Heart left ventricle (tissue), 16 donors: ENCODE data around the gene MRRF. TPM values are rescaled to one million over a fixed set of nuclear protein-coding genes. Genes with fewer than 3 reads are reported as not detected.

Experiments used
- ATAC-seq, 4 donors: fragments of 200-7000 bp; cut with Tn5 transposase; one replicate each; pipeline ENCODE4 v1.9.1; 2020 to 2022; ENCODE audit warnings: moderate library complexity in 4 of 4, mild to moderate bottlenecking in 3 of 4, moderate number of reproducible peaks in 1 of 4
- DNase-seq, 5 donors: peaks; one replicate each; pipeline ENCODE4 v3.0.0-alpha.2; 2020
- H3K27ac ChIP-seq, 12 donors: fragments of 200-600 bp; sonication (generic) in 4 of 12; one replicate each; pipeline versions ENCODE4 v1.5.0 to v1.8.0; 2016 to 2022; ENCODE audit warnings: mild to moderate bottlenecking in 2 of 12
- H3K27me3 ChIP-seq, 9 donors: fragments of 200-600 bp; sonication (generic) in 2 of 9; one replicate each; pipeline versions ENCODE4 v1.5.1 to v1.8.0; 2016 to 2022; ENCODE audit warnings: mild to moderate bottlenecking in 3 of 9
- H3K36me3 ChIP-seq, 9 donors: fragments of 200-600 bp; sonication (generic) in 2 of 9; one replicate each; pipeline versions ENCODE4 v1.5.0 to v1.8.0; 2018 to 2022; ENCODE audit warnings: mild to moderate bottlenecking in 2 of 9
- H3K4me1 ChIP-seq, 12 donors: fragments of 200-600 bp; sonication (generic) in 4 of 12; one replicate each; pipeline versions ENCODE4 v1.5.0 to v1.8.0; 2016 to 2022; ENCODE audit warnings: mild to moderate bottlenecking in 3 of 12
- H3K4me3 ChIP-seq, 12 donors: fragments of 200-600 bp; sonication (generic) in 4 of 12; one replicate each; pipeline versions ENCODE4 v1.5.0 to v1.8.0; 2017 to 2022; ENCODE audit warnings: mild to moderate bottlenecking in 9 of 12, moderate library complexity in 4 of 12
- H3K9me3 ChIP-seq, 12 donors: fragments of 200-600 bp; sonication (generic) in 4 of 12; one replicate each; pipeline versions ENCODE4 v1.5.0 to v1.8.0; 2016 to 2022; ENCODE audit warnings: mild to moderate bottlenecking in 1 of 12
- POLR2A ChIP-seq, 2 donors: fragments of 450-650 bp; IDR thresholded peaks; one replicate each; pipeline ENCODE4 v1.6.1; 2017; ENCODE audit warnings: antibody characterized with exemption in 2 of 2, mild to moderate bottlenecking in 2 of 2, moderate library complexity in 2 of 2
- WGBS, 4 donors: extraction: QIAGEN DNeasy Blood & Tissue Kit in 2 of 4; methylation state at CpG; one replicate each; pipeline versions ENCODE4 v1.1.5 to v1.1.7; 2013 to 2018; 5-methylcytosine and 5-hydroxymethylcytosine counted together
- intact Hi-C, 10 donors: fragments of 100-400 bp; cut with DNase I; formaldehyde crosslinking; loops; one replicate each; pipeline versions ENCODE4 v1.11.1 to v1.14.2; 2022
- polyA plus RNA-seq, 2 donors: library from polyadenylated mRNA; stranded (reverse); fragments of 200-250 nt; gene quantifications; one replicate each; pipeline ENCODE4 v1.2.3, GENCODE V29; 2013
- total RNA-seq, 9 donors: library from RNA; depleted of rRNA in 2 of 9; stranded (reverse); fragments of >200 nt in 2 of 9; fragmentation: NEBNext Ultra II Directional in 3 of 9; extraction: Animal tissue kit (Norgen Biotek cat#: 25700) in 3 of 9; gene quantifications; one replicate each; pipeline versions ENCODE4 v1.1.0 to v1.2.4, GENCODE V29; 2016 to 2023
- TF ChIP-seq, protein P1 (sequence below), 12 donors: fragments of 200-600 bp; sonication (generic) in 4 of 12; IDR thresholded peaks; one replicate each; pipeline versions ENCODE4 v1.5.0 to v1.8.0; 2018 to 2022; ENCODE audit warnings: antibody characterized with exemption in 12 of 12, mild to moderate bottlenecking in 5 of 12
- donor health status: ischemic (EF 13 %, LVEDD 7.1; RV severe dilation, severe dysfunction).
- donor health status: healthy with polysubstance abuse.
- donor health status: DM: no; HTN: yes; CAD: no.
- donor health status: DM: no; HTN: no; CAD: no.
- donor health status: ischemic (EF 25% LVEDD 6.9; RV normal size, moderate dysfunction).
- donor health status: ischemic (EF 25% LVEDD 5.7; RV mildly dilated, moderate dysfunction).
- donor health status: healthy.
- donor health status: DM: yes; HTN: yes; CAD: no.
- donor health status: ischemic (EF 35%, LVEDD 5.7; RV mildly dilated, moderate dysfunction).
- donor health status: nonischemic (EF 11% LVEDD 7.7; RV severe dilation, severe dysfunction).
- donor health status: DM: yes; HTN: yes; CAD: no.
- donor health status: PGD.
- donor health status: ischemic (EF 29% LVEDD 5.4; RV normal size, mild dysfunction).
- donor health status: nonischemic (EF 23%, LVEDD 6.1; RV moderate dilation, normal function).

The MRRF gene
- total and polyA plus RNA-seq, 11 donors, result 27.0 to 48.1 (median 36.0) TPM

DNA sequence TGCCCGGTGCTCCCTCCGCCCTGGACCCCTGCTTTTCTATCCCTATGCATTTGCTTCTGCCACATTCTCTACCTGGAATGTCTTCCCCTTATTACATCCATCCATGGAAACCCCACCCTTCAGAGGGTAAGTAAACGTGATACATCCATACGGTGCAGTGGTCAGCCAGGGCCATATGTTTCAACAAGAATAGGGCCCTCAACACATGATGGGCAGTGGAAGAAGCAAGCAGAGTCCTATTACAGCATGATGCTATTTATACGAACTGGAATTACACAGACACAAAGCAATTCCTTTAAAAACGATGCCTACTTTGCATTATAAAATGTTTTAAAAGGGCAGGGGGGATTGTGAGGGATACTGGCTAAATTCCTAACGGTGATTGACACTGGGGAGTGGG is 68.0 kb downstream of the MRRF start:
- H3K4me3 ChIP-seq, result no peak overlapping the region
- DNase-seq, result no peak
- H3K9me3 ChIP-seq, result no peaks in the 10 kb centered on the region
- intact Hi-C loops, result loop anchor here in 1 of 10 donors (10.0 kb wide), 1 partner anchor 62 kb away; no protein-coding TSS in a partner anchor
- ATAC-seq, result no peak
- TF ChIP-seq, protein P1, sequence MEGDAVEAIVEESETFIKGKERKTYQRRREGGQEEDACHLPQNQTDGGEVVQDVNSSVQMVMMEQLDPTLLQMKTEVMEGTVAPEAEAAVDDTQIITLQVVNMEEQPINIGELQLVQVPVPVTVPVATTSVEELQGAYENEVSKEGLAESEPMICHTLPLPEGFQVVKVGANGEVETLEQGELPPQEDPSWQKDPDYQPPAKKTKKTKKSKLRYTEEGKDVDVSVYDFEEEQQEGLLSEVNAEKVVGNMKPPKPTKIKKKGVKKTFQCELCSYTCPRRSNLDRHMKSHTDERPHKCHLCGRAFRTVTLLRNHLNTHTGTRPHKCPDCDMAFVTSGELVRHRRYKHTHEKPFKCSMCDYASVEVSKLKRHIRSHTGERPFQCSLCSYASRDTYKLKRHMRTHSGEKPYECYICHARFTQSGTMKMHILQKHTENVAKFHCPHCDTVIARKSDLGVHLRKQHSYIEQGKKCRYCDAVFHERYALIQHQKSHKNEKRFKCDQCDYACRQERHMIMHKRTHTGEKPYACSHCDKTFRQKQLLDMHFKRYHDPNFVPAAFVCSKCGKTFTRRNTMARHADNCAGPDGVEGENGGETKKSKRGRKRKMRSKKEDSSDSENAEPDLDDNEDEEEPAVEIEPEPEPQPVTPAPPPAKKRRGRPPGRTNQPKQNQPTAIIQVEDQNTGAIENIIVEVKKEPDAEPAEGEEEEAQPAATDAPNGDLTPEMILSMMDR (IDR thresholded peaks at IDR 0.05), result no peak
- TF ChIP-seq POLR2A (IDR thresholded peaks at IDR 0.05), result no peak
- 63 to 75% (median 66%) methylated on average over 7 of the region's 7 CpGs for WGBS, 4 donors
- peaks cover 0 to 13% (median 3%) of the 10 kb centered on the region in 9 donors for H3K36me3 ChIP-seq
- H3K4me1 ChIP-seq, result peaks cover 0 to 26% (median 14%) of the 10 kb centered on the region in 12 donors
- H3K27ac ChIP-seq, result no peak overlapping the region
- no peaks in the 10 kb centered on the region for H3K27me3 ChIP-seq

DNA sequence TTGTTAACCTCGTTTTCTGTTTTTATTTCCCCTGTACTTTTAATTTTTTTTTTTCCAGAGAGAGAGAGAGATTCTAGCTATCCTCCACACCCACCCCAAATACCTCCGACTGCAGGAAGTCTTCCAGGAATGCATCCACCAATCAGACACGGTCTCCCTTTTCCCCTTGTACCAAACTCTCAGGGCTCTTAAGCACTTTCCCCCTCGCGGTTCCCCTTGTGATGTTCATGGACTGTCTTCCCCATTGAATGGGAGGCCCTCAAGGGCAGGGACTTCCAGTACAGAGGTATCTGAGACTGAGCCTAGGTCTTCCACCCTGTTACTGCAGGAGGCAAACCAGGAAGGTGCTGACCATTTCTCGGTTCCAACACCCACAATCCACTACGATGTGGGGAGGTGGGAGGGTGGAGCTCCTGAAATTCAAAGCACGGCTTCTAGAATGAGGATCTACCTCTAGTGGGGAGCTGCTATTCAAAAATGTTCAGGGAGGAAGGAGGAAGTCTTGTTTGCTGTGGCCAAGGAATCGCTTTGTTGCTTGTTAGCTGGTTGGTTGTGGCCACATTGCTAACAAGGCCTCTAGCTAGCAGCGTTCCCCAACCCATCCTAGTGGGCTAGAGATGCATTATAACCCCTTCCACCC is 68.6 kb downstream of the MRRF start:
- Histone ChIP-seq H3K27ac (no peak overlapping the region), H3K27me3 (no peaks in the 10 kb centered on the region), H3K4me1 (peaks cover 0 to 26% (median 14%) of the 10 kb centered on the region in 12 donors), H3K9me3 (no peaks in the 10 kb centered on the region), H3K36me3 (peaks cover 0 to 12% (median 0%) of the 10 kb centered on the region in 9 donors), H3K4me3 (no peak overlapping the region)
- ATAC-seq (no peak), DNase-seq (no peak)
- intact Hi-C loops, result loop anchor here in 1 of 10 donors (10.0 kb wide), 1 partner anchor 62 kb away; no protein-coding TSS in a partner anchor
- WGBS, 4 donors, result 72 to 81% (median 79%) methylated on average over 10 of the region's 10 CpGs
- no peak for TF ChIP-seq POLR2A (IDR thresholded peaks at IDR 0.05)
- TF ChIP-seq, protein P1 (IDR thresholded peaks at IDR 0.05), result no peak

DNA sequence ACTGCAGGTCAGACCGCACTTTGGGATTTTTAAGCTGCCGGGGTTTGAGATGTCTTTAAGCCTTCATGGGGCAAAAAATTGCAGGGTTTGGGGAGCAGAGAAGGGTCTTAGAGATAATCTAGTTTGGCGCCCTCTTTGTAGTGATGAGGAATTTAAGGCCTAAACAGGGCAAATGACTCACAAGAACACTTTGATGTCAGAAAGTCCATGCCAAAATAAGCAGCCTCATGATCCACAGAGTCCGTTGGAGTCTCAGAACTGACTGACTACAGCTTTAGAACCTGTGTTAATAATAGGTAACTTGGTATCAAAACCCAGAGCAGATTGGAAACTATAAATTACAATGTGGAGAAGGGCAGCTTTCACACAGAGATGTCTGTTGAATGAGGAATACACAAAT is 70.2 kb downstream of the MRRF start:
- DNase-seq, result no peak
- TF ChIP-seq, protein P1 (IDR thresholded peaks at IDR 0.05), result no peak
- TF ChIP-seq POLR2A (IDR thresholded peaks at IDR 0.05), result no peak
- Histone ChIP-seq H3K9me3 (no peaks in the 10 kb centered on the region), H3K4me3 (no peak overlapping the region), H3K36me3 (no peaks in the 10 kb centered on the region), H3K27me3 (no peaks in the 10 kb centered on the region), H3K4me1 (peaks cover 0 to 27% (median 14%) of the 10 kb centered on the region in 12 donors), H3K27ac (no peak overlapping the region)
- intact Hi-C loops, result loop anchor here in 1 of 10 donors (10.0 kb wide), 1 partner anchor 60 kb away; no protein-coding TSS in a partner anchor
- 86 to 91% (median 88%) methylated on average over 4 of the region's 4 CpGs for WGBS, 4 donors
- ATAC-seq, result no peak

DNA sequence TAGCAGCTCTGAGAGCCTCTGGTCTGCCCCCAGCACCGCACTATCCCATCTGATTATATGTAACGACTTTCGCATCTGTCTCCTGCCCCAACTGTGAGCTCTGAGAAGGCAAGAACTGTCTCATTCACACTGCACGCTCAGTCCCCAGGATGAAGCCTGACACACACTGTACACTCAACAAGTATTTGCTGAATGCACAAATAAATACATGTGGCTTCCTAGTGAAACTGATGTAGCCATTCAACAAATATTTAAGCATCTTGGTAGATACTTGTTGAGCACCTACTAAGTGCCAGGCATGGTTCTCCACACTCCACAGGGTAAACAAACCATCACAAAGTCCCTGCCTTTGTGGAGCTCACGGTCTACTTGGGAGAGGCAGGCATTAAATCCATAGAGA is 71.5 kb downstream of the MRRF start:
- H3K27ac ChIP-seq, result no peak overlapping the region
- H3K4me1 ChIP-seq, result peaks cover 0 to 29% (median 13%) of the 10 kb centered on the region in 12 donors

More for the DNA sequence above, 71.5 kb downstream of the MRRF start:
- Histone ChIP-seq H3K4me3 (no peak overlapping the region), H3K9me3 (no peaks in the 10 kb centered on the region), H3K27me3 (no peaks in the 10 kb centered on the region), H3K36me3 (no peaks in the 10 kb centered on the region)
- TF ChIP-seq, protein P1 (IDR thresholded peaks at IDR 0.05), result no peak
- no peak for TF ChIP-seq POLR2A (IDR thresholded peaks at IDR 0.05)
- intact Hi-C loops, result loop anchor here in 1 of 10 donors (10.0 kb wide), 1 partner anchor 59 kb away; no protein-coding TSS in a partner anchor
- 84 to 93% (median 92%) methylated on average over 5 of the region's 5 CpGs for WGBS, 4 donors
- no peak for ATAC-seq
- DNase-seq, result no peak
